Keratinocyte (primary cell): ENCODE data around the gene FKBP14.

Source experiments
- CTCF ChIP-seq, 3 experiments: IDR thresholded peaks in 1 of 3; conservative IDR thresholded peaks in 1 of 3; optimal IDR thresholded peaks in 1 of 3; 2 replicates in 2 of 3; 3 replicates in 1 of 3; pipeline versions ENCODE3 to v1.5.1; 2011; ENCODE audit warnings: low read length in 3 of 3, mild to moderate bottlenecking in 3 of 3, moderate library complexity in 2 of 3, control low read depth in 1 of 3, inconsistent platforms in 1 of 3; ENCODE audit not compliant: insufficient read depth in 2 of 3; ENCODE audit errors: extremely low read depth in 1 of 3
- EZH2 ChIP-seq: IDR thresholded peaks from one replicate; pipeline ENCODE4 v1.6.1; 2012; ENCODE audit warnings: inconsistent platforms, mild to moderate bottlenecking, low read length, moderate library complexity

- TF ChIP-seq CTCF (optimal IDR thresholded peaks at IDR 0.05 in 1 of 3, IDR thresholded peaks at IDR 0.05 in 1 of 3, conservative IDR thresholded peaks at IDR 0.05 in 1 of 3; ENCODE audit: extremely low read depth in 1 of 3, insufficient read depth in 2 of 3, low read length in 3 of 3) = no peak
- no peak for TF ChIP-seq EZH2
These were observed 46.4 kb downstream of the FKBP14 start for GRCh38 chr7:29980151-29980550.
